ENCODE data around the gene ETS1.

DNA sequence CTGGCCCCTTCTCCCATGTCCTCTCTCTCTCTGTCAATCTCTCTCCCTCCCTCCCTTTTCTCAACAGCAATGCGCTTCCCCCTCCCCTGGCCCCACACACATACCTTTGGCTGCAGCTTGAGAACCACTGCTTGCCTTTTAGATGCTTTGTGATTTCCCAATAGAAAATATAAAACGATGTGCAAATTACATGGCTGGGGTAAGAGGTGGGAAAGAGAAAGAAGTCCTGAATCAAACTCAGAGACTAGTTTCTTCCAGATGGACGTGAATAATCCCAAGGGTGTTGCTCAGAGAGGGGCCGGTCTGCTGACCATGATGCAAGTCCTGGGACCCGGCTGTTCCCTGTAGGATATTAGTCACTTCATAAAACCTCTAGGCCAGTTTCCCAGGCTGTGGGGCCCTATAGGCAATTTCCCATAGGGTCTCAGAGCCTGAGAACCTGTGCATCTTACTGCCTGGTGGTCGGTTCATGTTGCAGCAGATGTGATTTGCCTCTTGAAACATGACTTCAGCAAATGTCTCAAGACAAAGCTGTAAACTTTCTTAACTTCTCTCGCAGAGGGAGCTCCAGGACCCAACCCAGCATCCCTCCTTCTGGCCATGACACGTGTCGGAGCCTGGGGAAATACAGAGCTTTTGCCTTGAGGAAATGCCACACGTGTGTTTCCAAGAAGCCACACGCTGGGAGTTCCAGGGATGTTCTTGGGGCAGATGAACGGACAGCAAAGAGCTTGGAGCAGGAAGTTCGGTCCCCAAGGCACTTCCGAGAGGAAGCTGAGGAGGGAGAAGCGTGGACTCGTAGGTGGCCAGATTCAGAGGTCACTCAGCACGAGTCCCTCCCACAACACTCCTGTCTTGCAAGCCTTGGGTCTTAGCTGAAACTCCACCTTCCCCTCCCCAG is 34.5 kb upstream of the ETS1 start:
- TF ChIP-seq, protein P1, sequence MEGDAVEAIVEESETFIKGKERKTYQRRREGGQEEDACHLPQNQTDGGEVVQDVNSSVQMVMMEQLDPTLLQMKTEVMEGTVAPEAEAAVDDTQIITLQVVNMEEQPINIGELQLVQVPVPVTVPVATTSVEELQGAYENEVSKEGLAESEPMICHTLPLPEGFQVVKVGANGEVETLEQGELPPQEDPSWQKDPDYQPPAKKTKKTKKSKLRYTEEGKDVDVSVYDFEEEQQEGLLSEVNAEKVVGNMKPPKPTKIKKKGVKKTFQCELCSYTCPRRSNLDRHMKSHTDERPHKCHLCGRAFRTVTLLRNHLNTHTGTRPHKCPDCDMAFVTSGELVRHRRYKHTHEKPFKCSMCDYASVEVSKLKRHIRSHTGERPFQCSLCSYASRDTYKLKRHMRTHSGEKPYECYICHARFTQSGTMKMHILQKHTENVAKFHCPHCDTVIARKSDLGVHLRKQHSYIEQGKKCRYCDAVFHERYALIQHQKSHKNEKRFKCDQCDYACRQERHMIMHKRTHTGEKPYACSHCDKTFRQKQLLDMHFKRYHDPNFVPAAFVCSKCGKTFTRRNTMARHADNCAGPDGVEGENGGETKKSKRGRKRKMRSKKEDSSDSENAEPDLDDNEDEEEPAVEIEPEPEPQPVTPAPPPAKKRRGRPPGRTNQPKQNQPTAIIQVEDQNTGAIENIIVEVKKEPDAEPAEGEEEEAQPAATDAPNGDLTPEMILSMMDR (conservative IDR thresholded peaks at IDR 0.05; ENCODE audit: low read depth, low read length) = no peak
- no peak for TF ChIP-seq EZH2 (IDR thresholded peaks at IDR 0.05; ENCODE audit: borderline replicate concordance, low read depth, low read length, poor library complexity, severe bottlenecking)

All from A673 (cell line).